ENCODE data around the gene CCDC188. TPM values are rescaled to one million over a fixed set of nuclear protein-coding genes. Genes with fewer than 3 reads are reported as not detected.

The CCDC188 gene
- total RNA-seq, 3 donors from 2014 or later (not counting 1 experiment from before 2014, with no cell fraction given): 0.64 TPM; not detected in 2

GRCh38 chr22:20178075-20178914, 27.4 kb upstream of the CCDC188 start:
- ATAC-seq: no peak
- Histone ChIP-seq H3K27ac (ENCODE audit: low read length) (no peak overlapping the region), H3K36me3 (ENCODE audit: control insufficient read depth, insufficient read depth, low read length) (no peaks in the 10 kb centered on the region), H3K4me3 (ENCODE audit: low read length) (no peak overlapping the region), H3K27me3 (ENCODE audit: control insufficient read depth, insufficient read depth, low read length) (no peaks in the 10 kb centered on the region), H3K9me3 (ENCODE audit: control insufficient read depth, insufficient read depth, low read length) (no peaks in the 10 kb centered on the region), H3K4me1 (ENCODE audit: control insufficient read depth, insufficient read depth, low read length) (no peaks in the 10 kb centered on the region)
- no peak for DNase-seq
- whole genome bisulfite sequencing (ENCODE audit: insufficient coverage): 80% methylated on average over 29 of the region's 29 CpGs
- TF ChIP-seq, protein P1, sequence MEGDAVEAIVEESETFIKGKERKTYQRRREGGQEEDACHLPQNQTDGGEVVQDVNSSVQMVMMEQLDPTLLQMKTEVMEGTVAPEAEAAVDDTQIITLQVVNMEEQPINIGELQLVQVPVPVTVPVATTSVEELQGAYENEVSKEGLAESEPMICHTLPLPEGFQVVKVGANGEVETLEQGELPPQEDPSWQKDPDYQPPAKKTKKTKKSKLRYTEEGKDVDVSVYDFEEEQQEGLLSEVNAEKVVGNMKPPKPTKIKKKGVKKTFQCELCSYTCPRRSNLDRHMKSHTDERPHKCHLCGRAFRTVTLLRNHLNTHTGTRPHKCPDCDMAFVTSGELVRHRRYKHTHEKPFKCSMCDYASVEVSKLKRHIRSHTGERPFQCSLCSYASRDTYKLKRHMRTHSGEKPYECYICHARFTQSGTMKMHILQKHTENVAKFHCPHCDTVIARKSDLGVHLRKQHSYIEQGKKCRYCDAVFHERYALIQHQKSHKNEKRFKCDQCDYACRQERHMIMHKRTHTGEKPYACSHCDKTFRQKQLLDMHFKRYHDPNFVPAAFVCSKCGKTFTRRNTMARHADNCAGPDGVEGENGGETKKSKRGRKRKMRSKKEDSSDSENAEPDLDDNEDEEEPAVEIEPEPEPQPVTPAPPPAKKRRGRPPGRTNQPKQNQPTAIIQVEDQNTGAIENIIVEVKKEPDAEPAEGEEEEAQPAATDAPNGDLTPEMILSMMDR (IDR thresholded peaks at IDR 0.05): no peak
- Mint-ChIP-seq H3K4me3 (no peak overlapping the region), H3K36me3 (no peaks in the 10 kb centered on the region), H3K27me3 (ENCODE audit: low read depth in 2 of 2) (no peaks in the 10 kb centered on the region), H3K9me3 (no peaks in the 10 kb centered on the region), H3K27ac (no peak overlapping the region), H3K4me1 (no peaks in the 10 kb centered on the region)
- intact Hi-C loops (cut with micrococcal nuclease): no loop called here

- Histone ChIP-seq H3K4me1 (ENCODE audit: control insufficient read depth, insufficient read depth, low read length) (no peaks in the 10 kb centered on the region), H3K27me3 (ENCODE audit: control insufficient read depth, insufficient read depth, low read length) (no peaks in the 10 kb centered on the region), H3K27ac (ENCODE audit: low read length) (no peak overlapping the region), H3K9me3 (ENCODE audit: control insufficient read depth, insufficient read depth, low read length) (no peaks in the 10 kb centered on the region), H3K4me3 (ENCODE audit: low read length) (no peak overlapping the region), H3K36me3 (ENCODE audit: control insufficient read depth, insufficient read depth, low read length) (no peaks in the 10 kb centered on the region)
- no peak overlapping the region for H3K27ac Mint-ChIP-seq
- no peak overlapping the region for H3K4me3 Mint-ChIP-seq
- TF ChIP-seq, protein P1 (IDR thresholded peaks at IDR 0.05): no peak
- H3K4me1 Mint-ChIP-seq: no peaks in the 10 kb centered on the region
- no peaks in the 10 kb centered on the region for H3K27me3 Mint-ChIP-seq (ENCODE audit: low read depth in 2 of 2)
- no peaks in the 10 kb centered on the region for H3K36me3 Mint-ChIP-seq
- DNase-seq (no peak), ATAC-seq (no peak)
- H3K9me3 Mint-ChIP-seq: no peaks in the 10 kb centered on the region
- 84% methylated on average over 20 of the region's 21 CpGs for WGBS (ENCODE audit: insufficient coverage)
- intact Hi-C loops (cut with micrococcal nuclease): no loop called here
Measured at GRCh38 chr22:20177217-20177911, 26.5 kb upstream of the CCDC188 start.

DNA sequence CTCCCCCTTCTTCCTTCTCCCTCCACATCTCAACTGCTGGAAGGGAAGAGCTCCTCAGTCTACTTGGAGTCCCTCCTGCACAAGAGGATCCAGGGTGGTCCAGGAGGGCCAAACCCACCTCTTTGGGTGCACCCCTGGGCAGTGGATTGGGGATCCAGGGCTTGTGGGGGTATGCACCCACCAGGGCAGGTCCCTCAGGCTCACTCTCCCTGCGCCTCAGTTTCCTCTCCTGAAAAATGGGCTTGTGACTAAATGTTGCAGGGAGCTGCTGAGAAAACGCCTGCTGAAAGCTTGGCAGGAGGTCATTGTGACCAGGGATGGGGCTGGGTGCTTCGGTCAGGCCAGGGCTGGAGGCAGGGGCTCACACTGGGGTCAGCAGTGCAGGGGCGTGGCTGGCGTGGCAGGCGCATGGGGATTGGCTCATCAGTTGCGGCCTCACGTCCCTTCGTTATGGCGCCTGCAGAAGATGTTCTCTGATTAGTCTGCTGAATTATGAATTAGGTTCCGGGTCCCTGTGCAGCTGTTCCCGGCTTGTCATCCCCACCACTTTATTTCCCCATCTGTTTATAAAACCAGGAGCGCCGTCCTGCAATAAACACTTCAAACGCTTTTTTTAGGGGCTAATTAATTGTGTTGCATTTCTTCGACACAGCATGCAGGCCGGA, 25.7 kb upstream of the CCDC188 start:
- H3K9me3 ChIP-seq (ENCODE audit: control insufficient read depth, insufficient read depth, low read length): no peaks in the 10 kb centered on the region
- TF ChIP-seq, protein P1 (IDR thresholded peaks at IDR 0.05): no peak
- no peaks in the 10 kb centered on the region for H3K36me3 Mint-ChIP-seq
- H3K4me1 ChIP-seq (ENCODE audit: control insufficient read depth, insufficient read depth, low read length): no peaks in the 10 kb centered on the region
- H3K4me3 ChIP-seq (ENCODE audit: low read length): no peak overlapping the region
- no peak overlapping the region for H3K4me3 Mint-ChIP-seq
- H3K36me3 ChIP-seq (ENCODE audit: control insufficient read depth, insufficient read depth, low read length): no peaks in the 10 kb centered on the region
- H3K9me3 Mint-ChIP-seq: no peaks in the 10 kb centered on the region
- H3K27me3 Mint-ChIP-seq (ENCODE audit: low read depth in 2 of 2): no peaks in the 10 kb centered on the region
- no peaks in the 10 kb centered on the region for H3K4me1 Mint-ChIP-seq
- H3K27ac Mint-ChIP-seq: no peak overlapping the region
- 86% methylated on average over 17 of the region's 17 CpGs for WGBS (ENCODE audit: insufficient coverage)
- DNase-seq (no peak), ATAC-seq (no peak)
- H3K27me3 ChIP-seq (ENCODE audit: control insufficient read depth, insufficient read depth, low read length): no peaks in the 10 kb centered on the region
- no peak overlapping the region for H3K27ac ChIP-seq (ENCODE audit: low read length)
- intact Hi-C loops (cut with micrococcal nuclease): no loop called here

All from natural killer cell (primary cell).